Common myeloid progenitor, CD34-positive (primary cell): ENCODE results near the gene NBPF6.
"Not testable (repeated sequence)": the region's sequence is repeated elsewhere in the genome, so short reads cannot be mapped to it uniquely, and the experiment has no call there.

ENCODE experiments used
- CTCF ChIA-PET: fragments of 350-600 bp; sonication (Branson Sonifier 250); formaldehyde crosslinking; loops from one replicate; lab custom pipeline; 2021; ENCODE audit warnings: antibody characterized with exemption; lab: Charles Lee
- POLR2A ChIA-PET: fragments of 350-600 bp; sonication (Branson Sonifier 250); formaldehyde crosslinking; loops from one replicate; lab custom pipeline; 2021; ENCODE audit warnings: antibody characterized with exemption; lab: Charles Lee
- DNase-seq, 3 donors: peaks; one replicate each; pipeline versions ENCODE4 v3.0.0 to v3.0.0-alpha.2; 2013
- H3K27ac ChIP-seq, 2 experiments: 1 replicate in 1 of 2; 2 replicates in 1 of 2; pipeline ENCODE4 v1.7.0; 2013; ENCODE audit warnings: inconsistent platforms in 2 of 2, low read length in 2 of 2, mild to moderate bottlenecking in 2 of 2, low read depth in 1 of 2, moderate library complexity in 1 of 2; ENCODE audit not compliant: severe bottlenecking in 2 of 2, insufficient read depth in 1 of 2, poor library complexity in 1 of 2
- H3K27me3 ChIP-seq, 5 experiments: replicated peaks in 2 of 5; 1 replicate in 3 of 5; 2 replicates in 2 of 5; pipeline versions ENCODE4 v1.6.1 to v1.7.0; 2013; ENCODE audit warnings: low read length in 4 of 5, mild to moderate bottlenecking in 2 of 5, moderate library complexity in 2 of 5, inconsistent platforms in 1 of 5; ENCODE audit not compliant: insufficient read depth in 5 of 5, control insufficient read depth in 4 of 5
- H3K36me3 ChIP-seq, 4 experiments: 1 replicate in 2 of 4; 2 replicates in 2 of 4; pipeline versions ENCODE4 v1.6.1 to v1.7.0; 2013; ENCODE audit warnings: low read length in 3 of 4, control low read depth in 1 of 4, mild to moderate bottlenecking in 1 of 4; ENCODE audit not compliant: control insufficient read depth in 4 of 4, insufficient read depth in 4 of 4
- H3K4me1 ChIP-seq, 4 experiments: 1 replicate in 3 of 4; 2 replicates in 1 of 4; pipeline versions ENCODE4 v1.6.1 to v1.7.1; 2013; ENCODE audit warnings: low read length in 3 of 4, mild to moderate bottlenecking in 3 of 4, control low read depth in 1 of 4, inconsistent platforms in 1 of 4, moderate library complexity in 1 of 4; ENCODE audit not compliant: control insufficient read depth in 4 of 4, insufficient read depth in 4 of 4; ENCODE audit errors: control extremely low read depth in 1 of 4
- H3K4me3 ChIP-seq, 7 experiments: 1 replicate in 4 of 7; 2 replicates in 3 of 7; pipeline versions ENCODE4 v1.5.1 to v1.7.0; 2013; ENCODE audit warnings: mild to moderate bottlenecking in 7 of 7, low read length in 6 of 7, moderate library complexity in 6 of 7, inconsistent platforms in 2 of 7, low read depth in 2 of 7, control low read depth in 1 of 7; ENCODE audit not compliant: insufficient read depth in 4 of 7, control insufficient read depth in 1 of 7; ENCODE audit errors: extremely low read depth in 1 of 7
- H3K9me3 ChIP-seq, 5 experiments: 1 replicate in 4 of 5; 2 replicates in 1 of 5; pipeline versions ENCODE4 v1.6.1 to v1.7.1; 2013; ENCODE audit warnings: low read length in 4 of 5, mild to moderate bottlenecking in 2 of 5, inconsistent platforms in 1 of 5, low read depth in 1 of 5, moderate library complexity in 1 of 5; ENCODE audit not compliant: control insufficient read depth in 4 of 5, insufficient read depth in 2 of 5; ENCODE audit errors: control extremely low read depth in 1 of 5
- WGBS: methylation state at CpG from one replicate; pipeline ENCODE4 v1.1.5; 2013; ENCODE audit not compliant: insufficient coverage; 5-methylcytosine and 5-hydroxymethylcytosine counted together

NBPF6 gene

GRCh38 chr1:108474516-108474915 is 24.4 kb downstream of the NBPF6 start:
- H3K27me3 ChIP-seq, H3K4me1 ChIP-seq, POLR2A ChIA-PET, DNase-seq, CTCF ChIA-PET, H3K4me3 ChIP-seq, H3K36me3 ChIP-seq, H3K27ac ChIP-seq: not testable (repeated sequence)
- 92% methylated on average over 2 of the region's 6 CpGs for WGBS
- H3K9me3 ChIP-seq, result peaks cover 0 to 12% (median 1%) of the 10 kb centered on the region in 5 experiments

- CTCF ChIA-PET, result no interaction called here
- Histone ChIP-seq H3K4me1 (no peaks in the 10 kb centered on the region), H3K27ac (no peak overlapping the region), H3K4me3 (no peak overlapping the region), H3K27me3 (no peaks in the 10 kb centered on the region), H3K9me3 (peaks cover 0 to 22% (median 4%) of the 10 kb centered on the region in 5 experiments), H3K36me3 (no peaks in the 10 kb centered on the region)
- POLR2A ChIA-PET, result no interaction called here
- DNase-seq, result peak in 2 of 3 donors; percentile 2 to 10
- no CpG with 5 or more reads among the region's 2 CpGs for WGBS
Observed at GRCh38 chr1:108478429-108479015, 28.4 kb downstream of the NBPF6 start.

- 100% methylated on average over 1 of the region's 1 CpG for WGBS
- POLR2A ChIA-PET, result no interaction called here
- H3K4me3 ChIP-seq, result no peak overlapping the region
Observed at GRCh38 chr1:108482708-108483107, 32.6 kb downstream of the NBPF6 start.

GRCh38 chr1:108485990-108486389 is 35.8 kb downstream of the NBPF6 start:
- H3K36me3 ChIP-seq, H3K4me3 ChIP-seq, POLR2A ChIA-PET, H3K9me3 ChIP-seq, H3K27me3 ChIP-seq, CTCF ChIA-PET, H3K27ac ChIP-seq, DNase-seq, H3K4me1 ChIP-seq: not testable (repeated sequence)
- 100% methylated on average over 3 of the region's 5 CpGs for WGBS

More at GRCh38 chr1:108482708-108483107, 32.6 kb downstream of the NBPF6 start:
- no peak for DNase-seq
- Histone ChIP-seq H3K9me3 (peaks cover 0 to 32% (median 7%) of the 10 kb centered on the region in 5 experiments), H3K27ac (no peak overlapping the region), H3K27me3 (peaks cover 0 to 2% (median 0%) of the 10 kb centered on the region in 5 experiments), H3K4me1 (no peaks in the 10 kb centered on the region), H3K36me3 (no peaks in the 10 kb centered on the region)
- CTCF ChIA-PET, result no interaction called here

GRCh38 chr1:108486707-108487106 is 36.6 kb downstream of the NBPF6 start:
- POLR2A ChIA-PET, result not testable (repeated sequence)
- WGBS, result 97% methylated on average over 8 of the region's 11 CpGs

GRCh38 chr1:108495008-108495407 is 44.9 kb downstream of the NBPF6 start:
- H3K4me1 ChIP-seq, CTCF ChIA-PET, H3K4me3 ChIP-seq, POLR2A ChIA-PET, H3K27ac ChIP-seq, H3K27me3 ChIP-seq, DNase-seq, H3K36me3 ChIP-seq, H3K9me3 ChIP-seq: not testable (repeated sequence)
- no CpG with 5 or more reads among the region's 1 CpG for WGBS

More at GRCh38 chr1:108486707-108487106, 36.6 kb downstream of the NBPF6 start:
- CTCF ChIA-PET, H3K36me3 ChIP-seq, H3K4me3 ChIP-seq, H3K27me3 ChIP-seq, H3K9me3 ChIP-seq, H3K27ac ChIP-seq, H3K4me1 ChIP-seq, DNase-seq: not testable (repeated sequence)

- DNase-seq, POLR2A ChIA-PET, H3K9me3 ChIP-seq, H3K4me3 ChIP-seq, H3K27me3 ChIP-seq, H3K4me1 ChIP-seq, H3K36me3 ChIP-seq, CTCF ChIA-PET, H3K27ac ChIP-seq: not testable (repeated sequence)
- WGBS, result no CpG with 5 or more reads among the region's 4 CpGs
Observed at GRCh38 chr1:108496856-108497255, 46.7 kb downstream of the NBPF6 start.
